Spleen (tissue), 11 donors: ENCODE data around the gene NMRK2. TPM values are rescaled to one million over a fixed set of nuclear protein-coding genes. Genes with fewer than 3 reads are reported as not detected.

Source experiments
- DNase-seq: peaks from one replicate; pipeline ENCODE4 v3.0.0-alpha.2; 2020
- H3K27ac ChIP-seq, 8 donors: fragments of 200-600 bp; sonication (generic) in 7 of 8; 1 replicate in 4 of 8; 2 replicates in 4 of 8; pipeline versions ENCODE4 v1.5.0 to v1.8.0; 2016 to 2021; ENCODE audit warnings: inconsistent platforms in 4 of 8, mild to moderate bottlenecking in 4 of 8, moderate library complexity in 1 of 8
- H3K27me3 ChIP-seq, 7 donors: fragments of 200-600 bp; sonication (generic) in 6 of 7; replicated peaks in 1 of 7; 1 replicate in 4 of 7; 2 replicates in 3 of 7; pipeline versions ENCODE4 v1.5.0 to v1.8.0; 2016 to 2021; ENCODE audit warnings: inconsistent platforms in 3 of 7, mild to moderate bottlenecking in 1 of 7
- H3K36me3 ChIP-seq, 6 donors: fragments of 200-600 bp; sonication (generic) in 5 of 6; 1 replicate in 4 of 6; 2 replicates in 2 of 6; pipeline versions ENCODE4 v1.5.0 to v1.8.0; 2016 to 2021; ENCODE audit warnings: inconsistent platforms in 2 of 6
- H3K4me1 ChIP-seq, 6 donors: fragments of 200-600 bp; sonication (generic) in 5 of 6; 1 replicate in 3 of 6; 2 replicates in 3 of 6; pipeline versions ENCODE4 v1.5.0 to v1.8.0; 2016 to 2021; ENCODE audit warnings: inconsistent platforms in 3 of 6
- H3K4me3 ChIP-seq, 8 donors: fragments of 200-600 bp; sonication (generic) in 7 of 8; 1 replicate in 4 of 8; 2 replicates in 4 of 8; pipeline versions ENCODE4 v1.5.0 to v1.8.0; 2016 to 2021; ENCODE audit warnings: inconsistent platforms in 4 of 8, mild to moderate bottlenecking in 4 of 8, moderate library complexity in 2 of 8
- H3K9me3 ChIP-seq, 8 donors: fragments of 200-600 bp; sonication (generic) in 7 of 8; 1 replicate in 4 of 8; 2 replicates in 4 of 8; pipeline versions ENCODE4 v1.5.0 to v1.8.0; 2016 to 2021; ENCODE audit warnings: inconsistent platforms in 4 of 8
- POLR2A ChIP-seq, 3 donors: fragments of 450-650 bp; IDR thresholded peaks; one replicate each; pipeline ENCODE4 v1.5.1; 2017; ENCODE audit warnings: antibody characterized with exemption in 3 of 3, mild to moderate bottlenecking in 1 of 3
- POLR2AphosphoS5 ChIP-seq, 3 donors: sonication (generic); formaldehyde crosslinking; IDR thresholded peaks; one replicate each; pipeline ENCODE4 v1.5.1; 2017; ENCODE audit warnings: antibody characterized with exemption in 3 of 3
- WGBS, 5 donors: extraction: QIAGEN DNeasy Blood & Tissue Kit in 3 of 5; methylation state at CpG; one replicate each; pipeline versions ENCODE4 v1.1.5 to v1.1.7; 2013 to 2018; 5-methylcytosine and 5-hydroxymethylcytosine counted together
- intact Hi-C: fragments of 100-400 bp; cut with DNase I; formaldehyde crosslinking; loops from one replicate; pipeline ENCODE4 v1.15.0; 2023; ENCODE audit warnings: low total_unique reads
- microRNA-seq, 3 donors: library from miRNA; unstranded; fragments of <30 nt; microRNA quantifications; one replicate each; pipeline versions ENCODE4 to v1.1.0, GENCODE V29; 2019 to 2020
- polyA plus RNA-seq, 3 donors: library from polyadenylated mRNA; stranded (reverse); fragments of 200-250 nt; gene quantifications; one replicate each; pipeline ENCODE4 v1.2.1, GENCODE V29; 2013
- small RNA-seq, 4 donors: library from RNA; depleted of rRNA; stranded (forward); fragments of <200 nt; gene quantifications; one replicate each; pipeline ENCODE3, GENCODE V24; 2016
- total RNA-seq, 7 donors: library from RNA; depleted of rRNA in 3 of 7; stranded (reverse); fragments of >200 nt in 3 of 7; fragmentation: NEBNext Ultra II Directional in 4 of 7; extraction: Animal tissue kit (Norgen Biotek cat#: 25700) in 4 of 7; gene quantifications; one replicate each; pipeline versions ENCODE4 v1.1.0 to v1.2.1, GENCODE V29; 2016 to 2021
- donor health status: healthy with polysubstance abuse.
- donor health status: DM: no; HTN: no; CAD: no; lungs with moderate emphysema.
- donor health status: DM: no; HTN: no; CAD: no.
- donor health status: Bipolar disorder and iron deficiency.
- donor health status: healthy.
- donor health status: DM: no; HTN: no; CAD: no.
- donor health status: DM: yes; HTN: yes; CAD: no.

Gene NMRK2
- total and polyA plus RNA-seq, 10 donors: 0.29 to 1.5 (median 0.52) TPM; not detected in 7

DNA sequence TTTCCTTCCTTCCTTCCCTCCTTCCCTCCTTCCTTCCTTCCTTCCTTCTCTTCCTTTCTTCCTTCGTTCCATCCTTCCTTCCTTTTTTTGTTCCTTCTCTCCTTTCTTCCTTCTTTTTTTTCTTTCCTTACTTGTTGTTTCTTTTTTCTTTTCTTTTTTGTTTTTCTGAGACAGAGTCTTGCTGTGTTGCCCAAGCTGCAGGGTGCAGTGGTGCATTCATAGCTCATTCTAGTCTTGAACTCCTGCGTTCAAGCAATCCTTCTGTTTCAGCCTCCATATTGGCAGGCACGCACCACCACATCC is 57.9 kb downstream of the NMRK2 start:
- H3K9me3 ChIP-seq: no peaks in the 10 kb centered on the region
- no peaks in the 10 kb centered on the region for H3K36me3 ChIP-seq
- H3K27me3 ChIP-seq: no peaks in the 10 kb centered on the region
- H3K4me3 ChIP-seq: no peak overlapping the region
- peaks cover 25 to 45% (median 35%) of the 10 kb centered on the region in 6 donors for H3K4me1 ChIP-seq
- WGBS, 5 donors: 59 to 72% (median 64%) methylated on average over 3 of the region's 3 CpGs
- H3K27ac ChIP-seq: no peak overlapping the region
- intact Hi-C loops: loop anchor here (10.0 kb wide), 1 partner anchor 194 kb away; the partner anchor contains the start of genes ANKRD24 and SIRT6
- DNase-seq: no peak
- TF ChIP-seq POLR2A (IDR thresholded peaks at IDR 0.05) (no peak), POLR2AphosphoS5 (IDR thresholded peaks at IDR 0.05) (no peak)

Small RNA genes within 50 kb of the gene (microRNA-seq; reads per million reads assigned to microRNA genes)
- 0 reads per million in 3 donors for gene MIR637

Small RNA genes within 50 kb of the gene (small RNA-seq; reads per million reads assigned to genes)
- 0 reads per million in 4 donors for gene RN7SL202P
- gene SNORD37: 3.9 to 7.8 (median 5.2) reads per million in 4 donors

Other genes starting within 250 kb of the NMRK2 start
- 10 to 100 TPM; 30.2 to 41.9 (median 38.8) TPM for gene PIP5K1C, start 232.6 kb upstream of the NMRK2 start, total RNA-seq
- 10 to 100 TPM in 1 of 3 donors, 1 to 10 TPM in 2; 6.2 to 21.4 (median 7.6) TPM for gene PIP5K1C, start 232.6 kb upstream of the NMRK2 start, polyA plus RNA-seq
- gene TJP3, start 224.7 kb upstream of the NMRK2 start, total RNA-seq: 1 to 10 TPM in 6 of 7 donors, under 1 TPM in 1; 0.75 to 9.0 (median 2.5) TPM
- 1 to 10 TPM in 2 of 3 donors, under 1 TPM in 1; 0.39 to 1.1 (median 1.1) TPM for gene TJP3, start 224.7 kb upstream of the NMRK2 start, polyA plus RNA-seq
- gene APBA3, start 171.4 kb upstream of the NMRK2 start, total RNA-seq: 10 to 100 TPM; 28.8 to 37.1 (median 34.3) TPM
- 10 to 100 TPM; 17.1 to 30.8 (median 17.5) TPM for gene APBA3, start 171.4 kb upstream of the NMRK2 start, polyA plus RNA-seq
- 10 to 100 TPM; 38.7 to 66.2 (median 48.2) TPM for gene MRPL54, start 170.4 kb upstream of the NMRK2 start, total RNA-seq
- gene MRPL54, start 170.4 kb upstream of the NMRK2 start, polyA plus RNA-seq: 100 to 1,000 TPM; 128 to 157 (median 140) TPM
- not detected for gene RAX2, start 160.8 kb upstream of the NMRK2 start, total RNA-seq
- gene RAX2, start 160.8 kb upstream of the NMRK2 start, polyA plus RNA-seq: not detected
- gene MATK, start 146.7 kb upstream of the NMRK2 start, total RNA-seq: 10 to 100 TPM in 6 of 7 donors, 1 to 10 TPM in 1; 8.1 to 22.6 (median 15.2) TPM
- gene MATK, start 146.7 kb upstream of the NMRK2 start, polyA plus RNA-seq: 10 to 100 TPM; 16.2 to 19.1 (median 18.7) TPM
- gene ZFR2, start 64.0 kb upstream of the NMRK2 start, total RNA-seq: under 1 TPM in 4 of 7 donors, not detected in 3; 0.13 to 0.92 (median 0.47) TPM
- under 1 TPM; 0.11 to 0.43 (median 0.26) TPM for gene ZFR2, start 64.0 kb upstream of the NMRK2 start, polyA plus RNA-seq
- gene ATCAY, start 52.4 kb upstream of the NMRK2 start, total RNA-seq: not detected
- gene ATCAY, start 52.4 kb upstream of the NMRK2 start, polyA plus RNA-seq: not detected
- 10 to 100 TPM; 37.1 to 49.3 (median 46.7) TPM for gene DAPK3, start 38.0 kb downstream of the NMRK2 start, total RNA-seq
- gene DAPK3, start 38.0 kb downstream of the NMRK2 start, polyA plus RNA-seq: 10 to 100 TPM; 26.5 to 68.8 (median 30.8) TPM
- gene EEF2, start 52.4 kb downstream of the NMRK2 start, total RNA-seq: 1,000 to 10,000 TPM; 1,078 to 1,961 (median 1,406) TPM
- 1,000 to 10,000 TPM in 1 of 3 donors, 100 to 1,000 TPM in 2; 565 to 1,281 (median 624) TPM for gene EEF2, start 52.4 kb downstream of the NMRK2 start, polyA plus RNA-seq
- 10 to 100 TPM; 16.4 to 30.5 (median 29.0) TPM for gene PIAS4, start 74.7 kb downstream of the NMRK2 start, total RNA-seq
- 10 to 100 TPM in 1 of 3 donors, 1 to 10 TPM in 2; 6.2 to 13.9 (median 6.4) TPM for gene PIAS4, start 74.7 kb downstream of the NMRK2 start, polyA plus RNA-seq
- gene ZBTB7A, start 133.8 kb downstream of the NMRK2 start, total RNA-seq: 10 to 100 TPM; 43.0 to 68.1 (median 53.7) TPM
- 10 to 100 TPM in 1 of 3 donors, 1 to 10 TPM in 2; 4.0 to 15.2 (median 4.2) TPM for gene ZBTB7A, start 133.8 kb downstream of the NMRK2 start, polyA plus RNA-seq
- gene MAP2K2, start 191.1 kb downstream of the NMRK2 start, total RNA-seq: 100 to 1,000 TPM in 5 of 7 donors, 10 to 100 TPM in 2; 95.3 to 131 (median 101) TPM
- 100 to 1,000 TPM; 117 to 165 (median 160) TPM for gene MAP2K2, start 191.1 kb downstream of the NMRK2 start, polyA plus RNA-seq
- gene CREB3L3, start 220.6 kb downstream of the NMRK2 start, total RNA-seq: 1 to 10 TPM in 1 of 7 donors, under 1 TPM in 2, not detected in 4; 0.19 to 1.1 (median 0.37) TPM
- under 1 TPM in 1 of 3 donors, not detected in 2; 0.07 TPM for gene CREB3L3, start 220.6 kb downstream of the NMRK2 start, polyA plus RNA-seq
- gene SIRT6, start 249.5 kb downstream of the NMRK2 start, total RNA-seq: 10 to 100 TPM; 15.9 to 39.8 (median 27.7) TPM
- 10 to 100 TPM; 23.1 to 37.5 (median 35.6) TPM for gene SIRT6, start 249.5 kb downstream of the NMRK2 start, polyA plus RNA-seq
- gene ANKRD24, start 249.6 kb downstream of the NMRK2 start, total RNA-seq: 1 to 10 TPM in 3 of 7 donors, under 1 TPM in 4; 0.67 to 2.2 (median 0.97) TPM
- gene ANKRD24, start 249.6 kb downstream of the NMRK2 start, polyA plus RNA-seq: 1 to 10 TPM in 1 of 3 donors, under 1 TPM in 2; 0.70 to 1.4 (median 0.80) TPM